Measurements from ENCODE around the gene TMEM119. TPM values are rescaled to one million over a fixed set of nuclear protein-coding genes. Genes with fewer than 3 reads are reported as not detected.

TMEM119 gene
- polyA plus RNA-seq, 1 of the 3 experiments (the other 2 are of a cell fraction) = 25.7 TPM

DNA sequence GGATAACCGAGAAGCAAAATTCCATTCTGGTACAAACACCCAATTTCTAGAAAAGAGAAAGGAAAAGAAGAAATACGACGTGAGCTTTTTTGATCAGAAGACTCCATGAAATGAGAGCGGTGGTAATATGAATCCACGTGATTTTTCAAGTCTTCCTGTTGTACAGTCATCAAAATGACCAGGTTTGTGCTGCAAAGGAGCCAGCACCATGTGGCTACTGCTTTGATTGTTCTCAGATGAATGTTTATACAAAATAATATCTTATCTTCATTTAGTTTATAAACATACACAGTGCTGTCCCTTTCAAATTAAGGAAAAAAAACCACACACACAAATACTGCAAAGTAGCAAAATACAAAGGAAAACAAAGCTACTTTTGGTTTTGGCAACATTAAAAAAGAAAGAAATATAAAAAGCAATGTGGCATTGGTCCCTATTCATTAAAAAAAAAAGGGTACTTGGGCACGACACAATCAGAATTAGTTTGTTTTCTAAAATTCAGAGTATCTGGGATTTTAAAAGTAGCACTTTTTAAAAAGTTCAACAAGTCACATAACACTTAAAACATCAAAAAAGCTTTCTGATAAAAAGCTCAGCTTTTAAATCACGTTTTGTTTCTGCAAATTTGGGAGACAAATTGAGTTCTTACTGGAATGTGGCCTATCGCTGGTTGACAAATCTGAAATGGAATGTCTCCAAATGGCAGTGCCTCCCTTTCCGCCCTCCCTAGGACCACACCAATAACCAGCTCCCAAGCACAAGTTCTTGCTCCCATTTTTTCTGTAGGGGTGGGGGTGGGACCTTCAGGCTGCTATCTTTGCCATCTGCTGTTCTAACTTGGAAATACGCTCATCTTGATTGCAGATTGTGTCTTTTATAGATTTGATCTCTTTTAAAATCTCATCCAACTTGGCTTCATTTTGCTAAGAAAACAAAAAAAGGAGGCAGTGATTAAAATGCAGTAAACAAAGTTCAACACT lies 49.0 kb upstream of the TMEM119 start:
- Histone ChIP-seq H3K4me3 (ENCODE audit: low read depth in 2 of 2, low read length in 1 of 2) (no peak overlapping the region), H3K27ac (ENCODE audit: low read depth in 2 of 2, low read length in 1 of 2) (peak overlapping the region in 1 of 2 experiments; percentile 87; a peak in 3 of 4 replicates), H3K27me3 (ENCODE audit: insufficient read depth) (no peaks in the 10 kb centered on the region), H3K9me3 (no peaks in the 10 kb centered on the region), H3K79me2 (ENCODE audit: insufficient read depth) (peaks cover 44% of the 10 kb centered on the region; the same call in 1 of the 2 replicates), H2AFZ (ENCODE audit: low read depth) (no peak overlapping the region), H3F3A (replicated peaks; ENCODE audit: insufficient read depth) (peaks cover 72% of the 10 kb centered on the region), H3K9me2 (no peaks in the 10 kb centered on the region), H3K36me3 (replicated peaks in 1 of 2; ENCODE audit: control insufficient read depth in 1 of 2, insufficient read depth in 2 of 2, low read length in 1 of 2) (peaks cover 50 to 67% of the 10 kb centered on the region in 2 experiments), H4K20me1 (ENCODE audit: insufficient read depth) (no peaks in the 10 kb centered on the region; the same call in 1 of the 2 replicates), H3K9ac (no peak overlapping the region), H3K4me1 (ENCODE audit: control insufficient read depth in 1 of 2, insufficient read depth in 2 of 2, low read depth in 1 of 2, low read length in 1 of 2) (peaks cover 6 to 56% of the 10 kb centered on the region in 2 experiments; a peak in 3 of 4 replicates), H3K4me2 (no peak overlapping the region)
- CTCF ChIA-PET = interaction anchor here (1.1 to 3.0 kb wide), 4 partner anchors 10 to 157 kb away, joined by 4 to 18 read pairs (median 6); no protein-coding TSS in a partner anchor
- POLR2A ChIA-PET = no interaction called here
- TF ChIP-seq ELF1 (IDR thresholded peaks at IDR 0.05) (no peak), EZH2phosphoT487 (IDR thresholded peaks at IDR 0.05; ENCODE audit: borderline replicate concordance, low read depth) (no peak), JUND (IDR thresholded peaks at IDR 0.05) (0 out of 2 replicates have a peak, but pooled peaks have one; percentile 8), FOXM1 (IDR thresholded peaks at IDR 0.05; ENCODE audit: low read depth) (no peak), NFIC (IDR thresholded peaks at IDR 0.05; ENCODE audit: borderline replicate concordance) (no peak), USF1 (IDR thresholded peaks at IDR 0.05; ENCODE audit: borderline replicate concordance, low read depth) (no peak), TAF1 (IDR thresholded peaks at IDR 0.05; ENCODE audit: borderline replicate concordance, low read depth, low read length) (no peak), USF2 (IDR thresholded peaks at IDR 0.05; ENCODE audit: borderline replicate concordance, low read depth, low read length) (no peak), MXI1 (IDR thresholded peaks at IDR 0.05; ENCODE audit: low read depth, low read length) (no peak)
- TF ChIP-seq, protein P1, sequence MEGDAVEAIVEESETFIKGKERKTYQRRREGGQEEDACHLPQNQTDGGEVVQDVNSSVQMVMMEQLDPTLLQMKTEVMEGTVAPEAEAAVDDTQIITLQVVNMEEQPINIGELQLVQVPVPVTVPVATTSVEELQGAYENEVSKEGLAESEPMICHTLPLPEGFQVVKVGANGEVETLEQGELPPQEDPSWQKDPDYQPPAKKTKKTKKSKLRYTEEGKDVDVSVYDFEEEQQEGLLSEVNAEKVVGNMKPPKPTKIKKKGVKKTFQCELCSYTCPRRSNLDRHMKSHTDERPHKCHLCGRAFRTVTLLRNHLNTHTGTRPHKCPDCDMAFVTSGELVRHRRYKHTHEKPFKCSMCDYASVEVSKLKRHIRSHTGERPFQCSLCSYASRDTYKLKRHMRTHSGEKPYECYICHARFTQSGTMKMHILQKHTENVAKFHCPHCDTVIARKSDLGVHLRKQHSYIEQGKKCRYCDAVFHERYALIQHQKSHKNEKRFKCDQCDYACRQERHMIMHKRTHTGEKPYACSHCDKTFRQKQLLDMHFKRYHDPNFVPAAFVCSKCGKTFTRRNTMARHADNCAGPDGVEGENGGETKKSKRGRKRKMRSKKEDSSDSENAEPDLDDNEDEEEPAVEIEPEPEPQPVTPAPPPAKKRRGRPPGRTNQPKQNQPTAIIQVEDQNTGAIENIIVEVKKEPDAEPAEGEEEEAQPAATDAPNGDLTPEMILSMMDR (IDR thresholded peaks at IDR 0.05) = 0 out of 2 replicates have a peak, but pooled peaks have one; percentile 9
- TF ChIP-seq, protein P2, sequence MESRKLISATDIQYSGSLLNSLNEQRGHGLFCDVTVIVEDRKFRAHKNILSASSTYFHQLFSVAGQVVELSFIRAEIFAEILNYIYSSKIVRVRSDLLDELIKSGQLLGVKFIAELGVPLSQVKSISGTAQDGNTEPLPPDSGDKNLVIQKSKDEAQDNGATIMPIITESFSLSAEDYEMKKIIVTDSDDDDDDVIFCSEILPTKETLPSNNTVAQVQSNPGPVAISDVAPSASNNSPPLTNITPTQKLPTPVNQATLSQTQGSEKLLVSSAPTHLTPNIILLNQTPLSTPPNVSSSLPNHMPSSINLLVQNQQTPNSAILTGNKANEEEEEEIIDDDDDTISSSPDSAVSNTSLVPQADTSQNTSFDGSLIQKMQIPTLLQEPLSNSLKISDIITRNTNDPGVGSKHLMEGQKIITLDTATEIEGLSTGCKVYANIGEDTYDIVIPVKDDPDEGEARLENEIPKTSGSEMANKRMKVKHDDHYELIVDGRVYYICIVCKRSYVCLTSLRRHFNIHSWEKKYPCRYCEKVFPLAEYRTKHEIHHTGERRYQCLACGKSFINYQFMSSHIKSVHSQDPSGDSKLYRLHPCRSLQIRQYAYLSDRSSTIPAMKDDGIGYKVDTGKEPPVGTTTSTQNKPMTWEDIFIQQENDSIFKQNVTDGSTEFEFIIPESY (IDR thresholded peaks at IDR 0.05; ENCODE audit: borderline replicate concordance, low read depth) = no peak
- no peak for DNase-seq
- WGBS (ENCODE audit: low lambda C conversion rate) = 81% methylated on average over 10 of the region's 10 CpGs
